HCT116 (cell line): ENCODE data around the gene DLX2. TPM values are rescaled to one million over a fixed set of nuclear protein-coding genes. Genes with fewer than 3 reads are reported as not detected.

ENCODE experiments used
- ATAC-seq: fragments of 200-7000 bp; cut with Tn5 transposase; 2 replicates; pipeline ENCODE4 v1.9.1; 2020; ENCODE audit warnings: mild to moderate bottlenecking, moderate library complexity
- BruUV-seq: library from RNA; stranded (reverse); fragments of 400-500 nt; replicated peaks from 2 replicates; lab custom pipeline; 2021; lab: Mats Ljungman, UMichigan
- CTCF ChIA-PET: fragments of 300-600 bp; sonication (Branson Sonifier 250); formaldehyde crosslinking; loops from one replicate; lab custom pipeline; 2021; ENCODE audit warnings: antibody characterized with exemption; lab: Charles Lee
- POLR2A ChIA-PET: fragments of 300-600, 350-600 bp; sonication (Branson Sonifier 250); formaldehyde crosslinking; loops from one replicate; lab custom pipeline; 2021; ENCODE audit warnings: antibody characterized with exemption; lab: Charles Lee
- RAD21 ChIA-PET, 2 experiments: fragments of 300-600 bp; sonication (Branson Sonifier 250); formaldehyde crosslinking; loops; one replicate each; lab custom pipeline; 2023; ENCODE audit warnings: low total read pairs in 2 of 2; ENCODE audit not compliant: uncharacterized antibody in 2 of 2, unreplicated experiment in 2 of 2, low non-redundant PET in 1 of 2; lab: Charles Lee
- DNase-seq: peaks from one replicate; pipeline ENCODE4 v3.0.0-alpha.2; 2010; ENCODE audit warnings: low read depth, low spot score
- H2AFZ ChIP-seq: fragments of 200-600 bp; shearing (Covaris generic), sonication (generic); 2 replicates; pipeline ENCODE4 v1.6.1; 2017; ENCODE audit warnings: low read depth, mixed run types, mixed read lengths, antibody characterized with exemption, low read length; ENCODE audit not compliant: poor library complexity, severe bottlenecking
- H3K27ac ChIP-seq: 2 replicates; pipeline ENCODE4 v1.5.1; 2012; ENCODE audit warnings: low read depth, low read length
- H3K27me3 ChIP-seq: fragments of 200-600 bp; sonication (generic); 2 replicates; pipeline ENCODE4 v1.6.1; 2016; ENCODE audit warnings: mixed run types, low read length, mixed read lengths; ENCODE audit not compliant: insufficient read depth
- H3K36me3 ChIP-seq, 2 experiments: fragments of 200-500 bp in 1 of 2; fragments of 200-600 bp in 1 of 2; sonication (Bioruptor generic) in 1 of 2; sonication (generic) in 1 of 2; 2 replicates each; pipeline versions ENCODE4 v1.5.1 to v1.6.1; 2014 to 2016; ENCODE audit warnings: low read length in 2 of 2, inconsistent platforms in 1 of 2, mixed read lengths in 1 of 2, mixed run types in 1 of 2; ENCODE audit not compliant: insufficient read depth in 2 of 2, control insufficient read depth in 1 of 2
- H3K4me1 ChIP-seq, 2 experiments: fragments of 200-600 bp in 1 of 2; sonication (generic) in 1 of 2; 2 replicates each; pipeline versions ENCODE4 v1.5.1 to v1.6.1; 2012 to 2017; ENCODE audit warnings: low read length in 2 of 2, inconsistent platforms in 1 of 2, mild to moderate bottlenecking in 1 of 2, mixed read lengths in 1 of 2, mixed run types in 1 of 2, moderate library complexity in 1 of 2; ENCODE audit not compliant: insufficient read depth in 2 of 2, control insufficient read depth in 1 of 2
- H3K4me2 ChIP-seq: fragments of 200-600 bp; sonication (generic); 2 replicates; pipeline ENCODE4 v1.6.1; 2017; ENCODE audit warnings: mixed run types, low read length, mixed read lengths
- H3K4me3 ChIP-seq, 2 experiments: fragments of 200-600 bp in 1 of 2; sonication (generic) in 1 of 2; replicated peaks in 1 of 2; 2 replicates each; pipeline ENCODE4 v1.5.1; 2011 to 2016; ENCODE audit warnings: low read length in 2 of 2, control low read depth in 1 of 2, low read depth in 1 of 2, mild to moderate bottlenecking in 1 of 2, mixed read lengths in 1 of 2, mixed run types in 1 of 2
- H3K79me2 ChIP-seq: fragments of 200-600 bp; sonication (generic); 2 replicates; pipeline ENCODE4 v1.6.1; 2017; ENCODE audit warnings: mild to moderate bottlenecking, mixed run types, low read length, moderate library complexity, mixed read lengths; ENCODE audit not compliant: insufficient read depth
- H3K9ac ChIP-seq: fragments of 200-600 bp; sonication (generic); 2 replicates; pipeline ENCODE4 v1.6.1; 2016; ENCODE audit warnings: low read length, mixed read lengths
- H3K9me2 ChIP-seq: fragments of 200-600 bp; sonication (generic), shearing (Covaris generic); 2 replicates; pipeline ENCODE4 v1.6.1; 2017; ENCODE audit warnings: mixed run types, mild to moderate bottlenecking, moderate library complexity; ENCODE audit not compliant: insufficient read depth
- H3K9me3 ChIP-seq, 2 experiments: fragments of 200-500 bp in 1 of 2; fragments of 200-600 bp in 1 of 2; sonication (Bioruptor generic) in 1 of 2; sonication (generic) in 1 of 2; 2 replicates each; pipeline ENCODE4 v1.6.1; 2014 to 2017; ENCODE audit warnings: low read length in 2 of 2, mixed read lengths in 2 of 2, inconsistent platforms in 1 of 2, low read depth in 1 of 2, mild to moderate bottlenecking in 1 of 2, mixed run types in 1 of 2, moderate library complexity in 1 of 2; ENCODE audit not compliant: control insufficient read depth in 1 of 2, insufficient read depth in 1 of 2
- H4K20me1 ChIP-seq: fragments of 200-600 bp; sonication (generic), shearing (Covaris generic); 2 replicates; pipeline ENCODE4 v1.6.1; 2017; ENCODE audit warnings: mixed run types, mild to moderate bottlenecking, moderate library complexity; ENCODE audit not compliant: insufficient read depth
- ATF3 ChIP-seq: IDR thresholded peaks from 2 replicates; pipeline ENCODE4 v1.6.1; 2012
- CBX3 ChIP-seq: IDR thresholded peaks from 2 replicates; pipeline ENCODE4 v1.6.1; 2012; ENCODE audit warnings: low read depth
- CEBPB ChIP-seq: IDR thresholded peaks from 2 replicates; pipeline ENCODE4 v1.6.1; 2012; ENCODE audit warnings: low read depth
- CTCF ChIP-seq, 3 experiments: fragments of 200-600 bp in 1 of 3; sonication (generic) in 1 of 3; IDR thresholded peaks in 2 of 3; conservative IDR thresholded peaks in 1 of 3; 2 replicates each; pipeline ENCODE4 v1.5.1; 2012 to 2017; ENCODE audit warnings: low read depth in 2 of 3, low read length in 2 of 3, antibody characterized with exemption in 1 of 3, borderline replicate concordance in 1 of 3, control low read depth in 1 of 3, mild to moderate bottlenecking in 1 of 3, mixed read lengths in 1 of 3, mixed run types in 1 of 3, moderate library complexity in 1 of 3; ENCODE audit not compliant: insufficient read depth in 1 of 3
- EGR1 ChIP-seq: IDR thresholded peaks from 2 replicates; pipeline ENCODE4 v1.6.1; 2012; ENCODE audit warnings: low read depth
- ELF1 ChIP-seq: IDR thresholded peaks from 2 replicates; pipeline ENCODE4 v1.6.1; 2012; ENCODE audit warnings: low read depth, borderline replicate concordance
- EZH2 ChIP-seq: fragments of 200-600 bp; sonication (generic); IDR thresholded peaks from 2 replicates; pipeline ENCODE4 v1.6.1; 2017; ENCODE audit warnings: antibody characterized with exemption, mixed run types
- FOSL1 ChIP-seq: IDR thresholded peaks from 2 replicates; pipeline ENCODE4 v1.6.1; 2012; ENCODE audit warnings: low read depth
- JUND ChIP-seq: IDR thresholded peaks from 2 replicates; pipeline ENCODE4 v1.6.1; 2012
- POLR2AphosphoS5 ChIP-seq: IDR thresholded peaks from 2 replicates; pipeline ENCODE4 v1.6.1; 2011; ENCODE audit warnings: mild to moderate bottlenecking, low read depth, low read length, moderate library complexity
- RAD21 ChIP-seq: IDR thresholded peaks from 2 replicates; pipeline ENCODE4 v1.6.1; 2012; ENCODE audit warnings: low read depth, mild to moderate bottlenecking
- REST ChIP-seq: IDR thresholded peaks from 2 replicates; pipeline ENCODE4 v1.6.1; 2012; ENCODE audit warnings: low read depth
- SIN3A ChIP-seq: IDR thresholded peaks from 2 replicates; pipeline ENCODE4 v1.6.1; 2012; ENCODE audit warnings: low read depth
- SP1 ChIP-seq: IDR thresholded peaks from 2 replicates; pipeline ENCODE4 v1.6.1; 2012; ENCODE audit warnings: low read depth
- TCF7L2 ChIP-seq: IDR thresholded peaks from 2 replicates; pipeline ENCODE4 v1.7.0; 2011; ENCODE audit warnings: borderline replicate concordance, inconsistent platforms; ENCODE audit not compliant: insufficient read depth, insufficient read length; ENCODE audit errors: extremely low read depth
- YY1 ChIP-seq: IDR thresholded peaks from 2 replicates; pipeline ENCODE4 v1.6.1; 2011; ENCODE audit warnings: low read length, low read depth, moderate library complexity, mild to moderate bottlenecking; ENCODE audit not compliant: insufficient replicate concordance; ENCODE audit errors: extremely low read depth
- ZFX ChIP-seq: fragments of 450-650 bp; IDR thresholded peaks from 2 replicates; pipeline ENCODE4 v1.6.1; 2017
- intact Hi-C: fragments of 100-400 bp; cut with micrococcal nuclease; formaldehyde crosslinking; loops from 2 replicates; pipeline ENCODE4 v1.10.0; 2022
- total RNA-seq: library from RNA; stranded (reverse); gene quantifications from one replicate; pipeline ENCODE4 v1.2.1, GENCODE V29; 2021; ENCODE audit not compliant: unreplicated experiment

The DLX2 gene
- total RNA-seq, 1 experiment from 2014 or later, result 3.7 TPM

GRCh38 chr2:172092716-172093415 is 9.8 kb downstream of the DLX2 start:
- Histone ChIP-seq H3K9me2 (no peaks in the 10 kb centered on the region), H3K9me3 (no peaks in the 10 kb centered on the region), H3K79me2 (no peaks in the 10 kb centered on the region), H3K27ac (no peak overlapping the region), H3K9ac (no peak overlapping the region), H3K4me3 (no peak overlapping the region), H3K4me2 (no peak overlapping the region), H4K20me1 (no peaks in the 10 kb centered on the region), H3K4me1 (peaks cover 18 to 34% of the 10 kb centered on the region in 2 experiments), H3K36me3 (no peaks in the 10 kb centered on the region), H3K27me3 (no peaks in the 10 kb centered on the region), H2AFZ (no peak overlapping the region)
- ChIA-PET CTCF (no interaction called here), RAD21 (no interaction called here), POLR2A (no interaction called here)
- DNase-seq, result no peak
- no TSS peak for BruUV-seq
- TF ChIP-seq EGR1 (no peak), SP1 (no peak), SIN3A (no peak), FOSL1 (no peak), YY1 (no peak), CTCF (IDR thresholded peaks at IDR 0.05 in 2 of 3, conservative IDR thresholded peaks at IDR 0.05 in 1 of 3; ENCODE audit: borderline replicate concordance in 1 of 3, insufficient read depth in 1 of 3, low read depth in 2 of 3, low read length in 2 of 3) (no peak), REST (no peak), POLR2AphosphoS5 (no peak), EZH2 (no peak), JUND (no peak), RAD21 (no peak), ELF1 (no peak), CBX3 (no peak), ZFX (no peak), CEBPB (no peak), TCF7L2 (no peak), ATF3 (no peak)
- intact Hi-C loops, result loop anchor here (10.0 kb wide), 1 partner anchor 168 kb away; the partner anchor contains the start of gene HAT1
- ATAC-seq, result no peak
